NB4 (cell line): Measurements from ENCODE around the gene GKAP1.

Experiments used
- CTCF ChIP-seq: IDR thresholded peaks from one replicate; pipeline ENCODE4 v1.5.1; 2012; ENCODE audit warnings: low read depth, low read length
- MAX ChIP-seq: IDR thresholded peaks from 2 replicates; pipeline ENCODE4 v1.6.1; 2011; ENCODE audit warnings: low read depth, low read length
- MYC ChIP-seq: IDR thresholded peaks from 2 replicates; pipeline ENCODE4 v1.6.1; 2011; ENCODE audit warnings: low read depth, low read length
- POLR2A ChIP-seq: IDR thresholded peaks from 2 replicates; pipeline ENCODE4 v1.6.1; 2011; ENCODE audit warnings: mild to moderate bottlenecking; ENCODE audit not compliant: insufficient read length; ENCODE audit errors: extremely low read depth

- TF ChIP-seq CTCF (no peak), POLR2A (no peak), MAX (no peak), MYC (no peak)
Observed at GRCh38 chr9:83749706-83750105, 67.9 kb downstream of the GKAP1 start.
